ENCODE measurements around the gene RHCG. TPM values are rescaled to one million over a fixed set of nuclear protein-coding genes. Genes with fewer than 3 reads are reported as not detected.

The RHCG gene
- total and polyA plus RNA-seq, 2 of the 4 experiments (the other 2 are of a cell fraction): not detected

- dilution Hi-C loops (cut with HindIII; ENCODE audit: low sequenced_read_pairs, unreplicated experiment): no loop called here
- no peak overlapping the region for H2AK5ac ChIP-seq (ENCODE audit: low read depth, low read length)
Observed at GRCh38 chr15:89500397-89501270, 4.3 kb upstream of the RHCG start.

More at GRCh38 chr15:89500397-89501270, 4.3 kb upstream of the RHCG start:
- no peak for DNase-seq
- Histone ChIP-seq H3K27ac (ENCODE audit: insufficient read depth, low read length) (no peak overlapping the region), H3K36me3 (ENCODE audit: control insufficient read depth, insufficient read depth, low read length) (no peaks in the 10 kb centered on the region), H3K27me3 (ENCODE audit: control insufficient read depth, insufficient read depth, low read length) (peaks cover 47% of the 10 kb centered on the region), H3K4me1 (ENCODE audit: control insufficient read depth, insufficient read depth, low read length) (no peaks in the 10 kb centered on the region), H2BK5ac (ENCODE audit: low read depth, low read length, poor library complexity, severe bottlenecking) (no peak overlapping the region), H3K79me1 (ENCODE audit: low read depth in 1 of 2, low read length in 2 of 2) (no peaks in the 10 kb centered on the region), H3K9me3 (ENCODE audit: control insufficient read depth, insufficient read depth, low read length) (no peaks in the 10 kb centered on the region), H3K9ac (ENCODE audit: low read depth, low read length) (no peak overlapping the region), H2AFZ (replicated peaks; ENCODE audit: low read length, poor library complexity) (no peak overlapping the region), H3K4me2 (ENCODE audit: low read depth, low read length) (no peak overlapping the region), H2BK15ac (ENCODE audit: low read depth, low read length) (no peak overlapping the region), H2AK9ac (replicated peaks; ENCODE audit: low read depth, low read length, poor library complexity) (no peak overlapping the region), H3K18ac (ENCODE audit: low read depth, low read length) (no peak overlapping the region), H4K20me1 (ENCODE audit: insufficient read depth, low read length) (no peaks in the 10 kb centered on the region), H3K56ac (ENCODE audit: extremely low read depth, insufficient read depth, low read length) (no peak overlapping the region), H3K4ac (ENCODE audit: low read depth, low read length) (no peak overlapping the region), H3K9me1 (ENCODE audit: insufficient read depth, low read length) (no peaks in the 10 kb centered on the region), H4K91ac (ENCODE audit: insufficient read depth, low read depth, low read length) (no peak overlapping the region), H3K23ac (ENCODE audit: low read depth, low read length) (no peak overlapping the region), H2BK20ac (ENCODE audit: low read depth, low read length) (no peak overlapping the region), H3K14ac (replicated peaks; ENCODE audit: low read depth, low read length) (no peak overlapping the region), H4K8ac (ENCODE audit: low read depth in 2 of 2, low read length in 2 of 2) (no peak overlapping the region), H4K5ac (ENCODE audit: low read depth, low read length) (no peak overlapping the region), H3K4me3 (ENCODE audit: insufficient read depth, low read depth, low read length) (no peak overlapping the region), H2BK120ac (ENCODE audit: low read depth, low read length) (no peak overlapping the region)
- TF ChIP-seq RAD21 (IDR thresholded peaks at IDR 0.05; ENCODE audit: low read length) (0 out of 2 replicates have a peak, but pooled peaks have one; percentile 4), FOS (IDR thresholded peaks at IDR 0.05; ENCODE audit: low read depth, low read length) (no peak), POLR2A (IDR thresholded peaks at IDR 0.05; ENCODE audit: low read depth, low read length) (no peak), CTCF (conservative IDR thresholded peaks at IDR 0.05; ENCODE audit: low read depth, low read length) (peak; percentile 22; the same call in 1 of the 2 replicates)
- intact Hi-C loops (cut with micrococcal nuclease) (no loop called here), in situ Hi-C loops (cut with MboI; ENCODE audit: low sequenced_read_pairs) (no loop called here)
- ChIA-PET CTCF (no interaction called here), POLR2A (ENCODE audit: unreplicated experiment) (no interaction called here)
- ATAC-seq (ENCODE audit: low read depth): no peak
- 71% methylated on average over 8 of the region's 10 CpGs; no CpG with 5 or more reads in 1 of the 2 experiments for WGBS, 2 experiments (ENCODE audit: extremely low coverage in 2 of 2, insufficient read length in 1 of 2)
- no TSS peak for BruUV-seq (replicated peaks)
